ENCODE results near the gene XCL1. TPM values are rescaled to one million over a fixed set of nuclear protein-coding genes. Genes with fewer than 3 reads are reported as not detected.

XCL1 gene
- total RNA-seq, 1 donor from 2014 or later = not detected

- no peak for FAIRE-seq
Measured at GRCh38 chr1:168613691-168614231, 37.4 kb downstream of the XCL1 start.

GRCh38 chr1:168614235-168614634, 37.8 kb downstream of the XCL1 start:
- no peaks in the 10 kb centered on the region for H3K36me3 ChIP-seq (ENCODE audit: control insufficient read depth, insufficient read depth, low read length)
- H3K27me3 ChIP-seq (ENCODE audit: control insufficient read depth, insufficient read depth, low read length) = no peaks in the 10 kb centered on the region
- no peak for TF ChIP-seq CTCF (IDR thresholded peaks at IDR 0.05; ENCODE audit: insufficient read depth, low read length, severe bottlenecking)
- FAIRE-seq = no peak
- no peak for DNase-seq (ENCODE audit: low read depth)
- H3K4me3 ChIP-seq (ENCODE audit: low read depth, low read length) = no peak overlapping the region

More at GRCh38 chr1:168613691-168614231, 37.4 kb downstream of the XCL1 start:
- DNase-seq (ENCODE audit: low read depth) = no peak
- Histone ChIP-seq H3K4me3 (ENCODE audit: low read depth, low read length) (no peak overlapping the region), H3K27me3 (ENCODE audit: control insufficient read depth, insufficient read depth, low read length) (no peaks in the 10 kb centered on the region), H3K36me3 (ENCODE audit: control insufficient read depth, insufficient read depth, low read length) (no peaks in the 10 kb centered on the region)
- TF ChIP-seq CTCF (IDR thresholded peaks at IDR 0.05; ENCODE audit: insufficient read depth, low read length, severe bottlenecking) = no peak

- no peaks in the 10 kb centered on the region for H3K36me3 ChIP-seq (ENCODE audit: control insufficient read depth, insufficient read depth, low read length)
- TF ChIP-seq CTCF (IDR thresholded peaks at IDR 0.05; ENCODE audit: insufficient read depth, low read length, severe bottlenecking) = no peak
- no peak overlapping the region for H3K4me3 ChIP-seq (ENCODE audit: low read depth, low read length)
- FAIRE-seq (no peak), DNase-seq (ENCODE audit: low read depth) (no peak)
- no peaks in the 10 kb centered on the region for H3K27me3 ChIP-seq (ENCODE audit: control insufficient read depth, insufficient read depth, low read length)
Measured at GRCh38 chr1:168615965-168616364, 39.6 kb downstream of the XCL1 start.

GRCh38 chr1:168617974-168618750, 41.8 kb downstream of the XCL1 start:
- no peak for DNase-seq (ENCODE audit: low read depth)
- FAIRE-seq = no peak
- TF ChIP-seq CTCF (IDR thresholded peaks at IDR 0.05; ENCODE audit: insufficient read depth, low read length, severe bottlenecking) = no peak
- Histone ChIP-seq H3K36me3 (ENCODE audit: control insufficient read depth, insufficient read depth, low read length) (no peaks in the 10 kb centered on the region), H3K27me3 (ENCODE audit: control insufficient read depth, insufficient read depth, low read length) (no peaks in the 10 kb centered on the region), H3K4me3 (ENCODE audit: low read depth, low read length) (no peak overlapping the region)

GRCh38 chr1:168618886-168619285, 42.5 kb downstream of the XCL1 start:
- no peaks in the 10 kb centered on the region for H3K36me3 ChIP-seq (ENCODE audit: control insufficient read depth, insufficient read depth, low read length)
- no peak for FAIRE-seq
- DNase-seq (ENCODE audit: low read depth) = no peak
- TF ChIP-seq CTCF (IDR thresholded peaks at IDR 0.05; ENCODE audit: insufficient read depth, low read length, severe bottlenecking) = no peak
- no peak overlapping the region for H3K4me3 ChIP-seq (ENCODE audit: low read depth, low read length)
- H3K27me3 ChIP-seq (ENCODE audit: control insufficient read depth, insufficient read depth, low read length) = no peaks in the 10 kb centered on the region
